ENCODE results near the gene PKLR.
"Not testable (repeated sequence)": the region's sequence is repeated elsewhere in the genome, so short reads cannot be mapped to it uniquely, and the experiment has no call there.

PKLR gene

DNA sequence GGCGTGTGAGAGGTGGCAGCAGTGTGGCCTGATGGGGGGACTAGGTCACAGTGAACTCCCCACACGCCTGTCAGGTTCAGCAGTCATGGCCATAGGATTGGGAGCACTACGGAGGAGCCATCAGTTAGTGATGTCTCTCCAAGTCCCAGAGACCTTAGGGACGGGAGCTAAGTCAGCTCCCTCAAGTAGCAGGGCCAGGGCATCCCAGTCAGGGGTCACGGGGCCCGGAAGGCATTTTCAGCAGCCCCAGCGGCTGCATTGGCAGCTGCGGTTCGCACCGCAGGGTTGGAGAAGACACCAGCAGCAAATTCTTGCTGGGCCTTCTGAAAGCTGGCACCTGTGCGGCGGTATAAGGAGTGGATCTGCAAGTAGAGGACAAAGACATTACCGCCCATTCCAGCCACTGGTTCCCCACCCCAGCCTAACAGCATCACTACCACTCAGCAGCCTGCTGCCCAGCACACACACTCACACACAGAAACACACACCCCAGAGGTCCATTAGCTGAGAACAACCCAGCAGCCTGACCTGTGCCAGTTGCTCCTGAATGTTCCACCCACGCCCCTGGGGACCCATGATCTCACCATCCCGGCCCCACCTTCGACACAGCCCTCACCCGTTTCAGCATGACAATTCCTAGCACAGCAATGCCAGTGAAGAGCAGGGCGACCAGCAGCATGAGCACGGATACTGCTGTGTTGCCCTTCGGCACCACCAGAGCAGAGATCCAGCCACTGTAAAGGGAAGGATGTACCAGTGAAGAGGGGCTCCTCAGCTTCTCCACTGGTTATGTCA is 45.0 kb downstream of the PKLR start:
- Histone ChIP-seq H3K9ac (ENCODE audit: low read length) (peak overlapping the region; percentile 88), H3K9me3 (ENCODE audit: control insufficient read depth, low read length) (no peaks in the 10 kb centered on the region), H3K4me3 (ENCODE audit: low read length) (peak overlapping the region; percentile 75), H3K27me3 (ENCODE audit: control insufficient read depth, insufficient read depth, low read length) (no peaks in the 10 kb centered on the region), H3K36me3 (ENCODE audit: control insufficient read depth, insufficient read depth, low read length) (peaks cover 5% of the 10 kb centered on the region), H3K4me1 (ENCODE audit: control insufficient read depth, insufficient read depth, low read length) (peaks cover 26% of the 10 kb centered on the region)

DNA sequence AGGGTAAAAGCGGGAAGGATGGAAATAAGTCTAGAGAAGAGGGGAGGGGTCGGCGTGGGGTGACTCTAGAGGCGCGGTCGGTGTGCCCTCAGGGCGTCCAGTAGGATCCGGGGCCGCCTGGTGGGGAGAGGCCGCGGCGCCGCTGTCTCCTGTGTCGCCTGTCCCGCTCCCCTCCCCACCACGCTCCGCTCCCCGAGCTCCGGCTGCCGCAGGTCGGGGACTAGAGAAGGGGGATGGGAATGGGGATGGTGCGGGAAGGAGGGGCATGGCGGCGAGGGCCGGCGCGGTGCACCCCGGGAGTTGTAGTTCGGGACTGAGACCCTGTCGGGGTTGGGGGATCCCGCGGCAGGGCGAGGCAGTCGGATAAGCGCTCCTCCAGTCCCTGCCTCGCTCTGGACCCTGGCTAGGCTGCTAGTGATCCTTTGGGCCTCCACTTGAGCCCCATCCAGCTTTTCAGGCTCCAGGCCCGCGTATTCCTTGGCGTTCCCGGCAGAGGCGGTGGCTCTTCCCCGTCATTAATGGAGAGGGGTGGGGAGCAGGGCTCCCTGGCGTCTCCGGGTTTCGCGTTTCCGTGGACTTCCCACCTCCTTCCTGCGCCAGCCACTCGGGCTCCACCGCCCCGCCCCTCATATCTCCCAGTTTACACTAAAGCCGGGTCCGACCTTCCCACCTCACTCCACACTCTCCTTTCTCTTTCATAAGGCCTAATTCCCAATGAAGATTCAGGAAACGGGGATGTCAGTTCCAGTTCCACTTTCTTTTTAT is 45.8 kb downstream of the PKLR start, which contains the start of gene ENTREP3:
TSS of gene ENTREP3 (minus strand) at position 241 of the 765 bp plus-strand sequence. CDS start 606 bp downstream, outside the sequence.
- H3K36me3 ChIP-seq (ENCODE audit: control insufficient read depth, insufficient read depth, low read length): peaks cover 5% of the 10 kb centered on the region
- H3K9ac ChIP-seq (ENCODE audit: low read length): peak within 1 kb of the TSS; percentile 88
- H3K4me3 ChIP-seq (ENCODE audit: low read length): peak within 1 kb of the TSS; percentile 75
- H3K9me3 ChIP-seq (ENCODE audit: control insufficient read depth, low read length): no peaks in the 10 kb centered on the region
- H3K27me3 ChIP-seq (ENCODE audit: control insufficient read depth, insufficient read depth, low read length): no peaks in the 10 kb centered on the region
- peaks cover 28% of the 10 kb centered on the region for H3K4me1 ChIP-seq (ENCODE audit: control insufficient read depth, insufficient read depth, low read length)

DNA sequence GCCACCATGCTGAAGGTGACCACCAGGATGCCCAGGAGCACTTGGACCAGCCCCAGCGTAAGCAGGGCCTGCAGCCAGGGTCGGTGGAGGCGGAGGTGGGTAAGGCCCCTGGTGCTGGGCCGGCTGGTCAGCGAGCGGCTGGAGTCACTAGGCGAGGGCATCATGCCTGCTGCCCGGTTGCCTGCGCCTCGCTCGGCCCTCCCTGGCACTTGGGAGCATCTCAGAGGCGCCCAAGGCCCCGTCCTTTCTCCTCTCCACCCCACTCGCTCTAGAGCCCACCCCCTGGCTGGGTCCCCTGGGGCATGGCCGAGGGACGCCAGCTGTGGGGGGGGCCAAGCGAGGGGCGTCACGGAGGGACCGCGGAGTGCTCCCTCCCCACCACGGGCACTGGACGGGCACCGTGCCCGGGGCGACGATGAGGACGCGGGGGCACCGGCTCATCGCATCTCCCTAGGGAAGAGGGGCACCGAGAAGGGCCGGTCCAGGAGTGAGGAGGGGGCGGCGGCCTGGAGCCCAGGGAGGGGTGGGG is 46.5 kb downstream of the PKLR start:
- Histone ChIP-seq H3K4me3 (ENCODE audit: low read length) (peak overlapping the region; percentile 75), H3K9ac (ENCODE audit: low read length) (peak overlapping the region; percentile 88), H3K4me1 (ENCODE audit: control insufficient read depth, insufficient read depth, low read length) (peaks cover 29% of the 10 kb centered on the region), H3K27me3 (ENCODE audit: control insufficient read depth, insufficient read depth, low read length) (no peaks in the 10 kb centered on the region), H3K9me3 (ENCODE audit: control insufficient read depth, low read length) (no peaks in the 10 kb centered on the region), H3K36me3 (ENCODE audit: control insufficient read depth, insufficient read depth, low read length) (peaks cover 5% of the 10 kb centered on the region)

- H3K4me1 ChIP-seq (ENCODE audit: control insufficient read depth, insufficient read depth, low read length): peaks cover 29% of the 10 kb centered on the region
- H3K27me3 ChIP-seq (ENCODE audit: control insufficient read depth, insufficient read depth, low read length): no peaks in the 10 kb centered on the region
- H3K9me3 ChIP-seq (ENCODE audit: control insufficient read depth, low read length): no peaks in the 10 kb centered on the region
- H3K9ac ChIP-seq (ENCODE audit: low read length): peak overlapping the region; percentile 88
- H3K36me3 ChIP-seq (ENCODE audit: control insufficient read depth, insufficient read depth, low read length): peaks cover 5% of the 10 kb centered on the region
- peak overlapping the region; percentile 75 for H3K4me3 ChIP-seq (ENCODE audit: low read length)
Measured at GRCh38 chr1:155254228-155254713, 47.0 kb downstream of the PKLR start.

DNA sequence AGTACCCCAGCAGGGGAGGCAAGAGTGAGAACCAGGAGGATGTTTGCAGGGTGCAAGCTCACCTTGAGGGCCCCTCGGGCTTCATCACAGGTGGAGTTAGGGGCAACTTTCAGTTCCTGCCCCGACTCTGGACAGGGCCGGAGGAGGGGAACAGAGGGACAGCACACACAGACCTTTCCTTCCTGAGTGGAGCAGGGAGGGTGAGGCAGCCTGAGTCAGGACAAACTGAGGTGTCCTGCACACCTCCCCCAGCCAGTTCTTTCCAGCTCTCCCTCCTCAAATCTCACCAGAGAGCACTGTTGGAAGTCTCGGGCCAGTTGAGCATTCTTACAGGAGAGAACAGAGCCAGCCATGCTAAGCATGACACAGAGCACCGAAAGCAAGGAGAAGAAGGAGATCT is 47.4 kb downstream of the PKLR start:
- H3K9me3 ChIP-seq (ENCODE audit: control insufficient read depth, low read length): no peaks in the 10 kb centered on the region
- peak overlapping the region; percentile 75 for H3K4me3 ChIP-seq (ENCODE audit: low read length)
- peak overlapping the region; percentile 88 for H3K9ac ChIP-seq (ENCODE audit: low read length)
- no peaks in the 10 kb centered on the region for H3K27me3 ChIP-seq (ENCODE audit: control insufficient read depth, insufficient read depth, low read length)
- peaks cover 29% of the 10 kb centered on the region for H3K4me1 ChIP-seq (ENCODE audit: control insufficient read depth, insufficient read depth, low read length)
- H3K36me3 ChIP-seq (ENCODE audit: control insufficient read depth, insufficient read depth, low read length): peaks cover 5% of the 10 kb centered on the region

DNA sequence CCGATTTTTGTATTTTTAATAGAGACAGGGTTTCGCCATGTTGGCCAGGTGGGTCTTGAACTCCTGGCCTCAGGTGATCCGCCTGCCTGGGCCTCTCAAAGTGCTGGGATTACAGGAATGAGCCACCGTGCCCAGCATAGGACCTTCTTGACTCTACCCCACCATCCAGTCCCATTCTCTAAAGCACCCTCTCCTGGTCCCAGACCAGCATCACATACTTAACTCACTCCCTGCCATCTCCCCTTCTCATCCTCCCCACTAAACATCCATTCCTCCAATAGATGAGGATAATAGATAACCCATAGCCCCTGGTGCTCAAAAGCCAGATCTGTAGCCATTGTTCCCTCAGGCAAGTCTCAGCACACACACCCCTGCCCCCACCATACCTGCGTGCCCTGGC is 48.0 kb downstream of the PKLR start:
- H3K9ac ChIP-seq (ENCODE audit: low read length): no peak overlapping the region
- H3K27me3 ChIP-seq (ENCODE audit: control insufficient read depth, insufficient read depth, low read length): no peaks in the 10 kb centered on the region
- no peak overlapping the region for H3K4me3 ChIP-seq (ENCODE audit: low read length)
- H3K4me1 ChIP-seq (ENCODE audit: control insufficient read depth, insufficient read depth, low read length): peaks cover 29% of the 10 kb centered on the region
- no peaks in the 10 kb centered on the region for H3K9me3 ChIP-seq (ENCODE audit: control insufficient read depth, low read length)
- peaks cover 5% of the 10 kb centered on the region for H3K36me3 ChIP-seq (ENCODE audit: control insufficient read depth, insufficient read depth, low read length)

- Histone ChIP-seq H3K4me1 (ENCODE audit: control insufficient read depth, insufficient read depth, low read length) (peaks cover 29% of the 10 kb centered on the region), H3K9ac (ENCODE audit: low read length) (no peak overlapping the region), H3K36me3 (ENCODE audit: control insufficient read depth, insufficient read depth, low read length) (no peaks in the 10 kb centered on the region), H3K27me3 (ENCODE audit: control insufficient read depth, insufficient read depth, low read length) (no peaks in the 10 kb centered on the region), H3K9me3 (ENCODE audit: control insufficient read depth, low read length) (no peaks in the 10 kb centered on the region), H3K4me3 (ENCODE audit: low read length) (no peak overlapping the region)
Measured at GRCh38 chr1:155251566-155251965, 49.7 kb downstream of the PKLR start.

GRCh38 chr1:155250633-155251449 is 50.4 kb downstream of the PKLR start:
- Histone ChIP-seq H3K36me3 (ENCODE audit: control insufficient read depth, insufficient read depth, low read length) (no peaks in the 10 kb centered on the region), H3K4me3 (ENCODE audit: low read length) (no peak overlapping the region), H3K27me3 (ENCODE audit: control insufficient read depth, insufficient read depth, low read length) (no peaks in the 10 kb centered on the region), H3K9ac (ENCODE audit: low read length) (peak overlapping the region; percentile 56), H3K9me3 (ENCODE audit: control insufficient read depth, low read length) (no peaks in the 10 kb centered on the region), H3K4me1 (ENCODE audit: control insufficient read depth, insufficient read depth, low read length) (peaks cover 25% of the 10 kb centered on the region)

DNA sequence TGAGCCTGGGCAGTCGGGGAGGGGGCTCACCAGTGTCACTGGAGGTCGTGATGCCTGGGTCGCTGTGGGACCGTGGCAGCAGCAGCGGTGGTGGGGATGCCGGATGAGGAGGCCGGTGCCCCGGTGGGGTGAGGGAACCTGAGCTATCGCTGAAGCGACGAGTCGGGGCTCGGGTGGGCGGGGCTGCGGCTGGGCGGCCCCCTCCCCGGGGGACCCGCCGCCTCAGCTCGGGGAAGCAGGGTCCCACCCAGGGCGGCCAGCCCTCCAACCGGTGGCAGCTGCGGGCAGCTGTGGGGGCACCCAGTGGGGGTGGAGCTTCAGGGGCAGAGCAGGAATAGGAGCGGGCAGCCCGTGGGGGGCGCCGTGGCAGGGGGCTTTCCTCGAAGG is 51.0 kb downstream of the PKLR start:
- no peak overlapping the region for H3K4me3 ChIP-seq (ENCODE audit: low read length)
- H3K27me3 ChIP-seq (ENCODE audit: control insufficient read depth, insufficient read depth, low read length): no peaks in the 10 kb centered on the region
- peak overlapping the region; percentile 56 for H3K9ac ChIP-seq (ENCODE audit: low read length)
- no peaks in the 10 kb centered on the region for H3K9me3 ChIP-seq (ENCODE audit: control insufficient read depth, low read length)
- no peaks in the 10 kb centered on the region for H3K36me3 ChIP-seq (ENCODE audit: control insufficient read depth, insufficient read depth, low read length)
- H3K4me1 ChIP-seq (ENCODE audit: control insufficient read depth, insufficient read depth, low read length): peaks cover 21% of the 10 kb centered on the region

DNA sequence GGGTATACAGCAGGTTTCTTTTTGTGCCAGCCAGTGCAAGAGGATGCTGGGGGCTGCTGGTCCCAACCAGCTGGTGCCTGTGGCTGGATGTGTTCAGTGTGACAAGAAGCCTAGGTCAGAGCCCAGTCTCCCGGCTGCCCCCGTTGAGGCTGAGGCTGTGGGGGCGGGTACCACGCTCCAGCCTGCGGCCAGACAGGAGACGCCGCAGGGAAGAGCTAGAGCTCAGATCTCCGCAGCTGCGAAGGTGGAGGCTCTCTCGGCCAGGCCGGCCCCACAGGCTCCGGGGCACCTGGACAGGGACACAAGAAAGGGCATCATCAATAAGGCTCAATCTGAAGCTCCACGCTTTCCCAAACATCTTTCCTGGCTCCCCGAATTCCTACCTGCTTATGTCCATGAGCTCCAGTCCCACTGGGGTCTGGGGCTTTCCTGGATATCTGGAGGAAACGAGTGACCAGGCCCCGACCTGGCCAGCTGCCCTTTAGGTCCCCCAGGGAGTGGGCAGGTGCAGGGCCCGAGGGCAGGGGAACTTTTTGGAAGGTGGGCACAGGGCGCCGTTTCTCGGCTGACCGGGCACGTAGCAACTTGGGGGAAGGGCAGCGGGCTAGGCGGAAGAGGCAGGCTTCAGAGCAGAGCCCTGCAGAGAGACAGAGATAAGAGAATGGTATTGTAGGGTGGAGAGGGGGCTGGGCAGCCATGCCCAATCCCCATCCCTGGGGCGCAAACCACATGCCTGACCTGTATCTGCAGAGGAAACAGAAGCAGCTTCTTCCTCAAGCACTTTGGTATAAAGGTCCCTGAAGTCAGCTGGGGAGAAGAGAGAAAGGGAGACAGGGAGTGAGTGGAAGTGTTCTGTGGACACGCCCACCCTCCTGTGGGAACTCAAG is 53.3 kb downstream of the PKLR start:
- no peaks in the 10 kb centered on the region for H3K27me3 ChIP-seq (ENCODE audit: control insufficient read depth, insufficient read depth, low read length)
- H3K9me3 ChIP-seq (ENCODE audit: control insufficient read depth, low read length): no peaks in the 10 kb centered on the region
- no peak overlapping the region for H3K4me3 ChIP-seq (ENCODE audit: low read length)
- H3K4me1 ChIP-seq (ENCODE audit: control insufficient read depth, insufficient read depth, low read length): peaks cover 20% of the 10 kb centered on the region
- H3K36me3 ChIP-seq (ENCODE audit: control insufficient read depth, insufficient read depth, low read length): no peaks in the 10 kb centered on the region
- H3K9ac ChIP-seq (ENCODE audit: low read length): no peak overlapping the region

- not testable (repeated sequence) for H3K9ac ChIP-seq (ENCODE audit: low read length); H3K9me3 ChIP-seq (ENCODE audit: control insufficient read depth, low read length); H3K4me3 ChIP-seq (ENCODE audit: low read length); H3K27me3 ChIP-seq (ENCODE audit: control insufficient read depth, insufficient read depth, low read length); H3K36me3 ChIP-seq (ENCODE audit: control insufficient read depth, insufficient read depth, low read length)
- peaks cover 26% of the 10 kb centered on the region for H3K4me1 ChIP-seq (ENCODE audit: control insufficient read depth, insufficient read depth, low read length)
Measured at GRCh38 chr1:155246796-155247195, 54.4 kb downstream of the PKLR start.
